K562 (cell line): ENCODE measurements around the gene TMPO. TPM values are rescaled to one million over a fixed set of nuclear protein-coding genes. Genes with fewer than 3 reads are reported as not detected.

ENCODE experiments used
- CEBPB ChIP-seq: fragments of 450-650 bp; IDR thresholded peaks from 2 replicates; pipeline ENCODE4 v1.6.1; 2016; ENCODE audit warnings: missing genetic modification characterization, missing compliant biosample characterization
- CREB3L1 ChIP-seq: fragments of 450-650 bp; IDR thresholded peaks from 2 replicates; pipeline ENCODE4 v1.6.1; 2014; ENCODE audit warnings: low read depth, mild to moderate bottlenecking, moderate library complexity, borderline replicate concordance
- DMBX1 ChIP-seq: fragments of 250-450 bp; sonication (Bioruptor Pico); IDR thresholded peaks from 2 replicates; pipeline ENCODE4 v1.8.0; 2022; ENCODE audit warnings: inconsistent platforms, mild to moderate bottlenecking, moderate library complexity, borderline replicate concordance
- ESRRB ChIP-seq: fragments of 250-450 bp; sonication (Bioruptor Pico); IDR thresholded peaks from 2 replicates; pipeline ENCODE4 v1.5.0; 2020; ENCODE audit warnings: mild to moderate bottlenecking, moderate library complexity, borderline replicate concordance
- ETS1 ChIP-seq: conservative IDR thresholded peaks from 2 replicates; pipeline ENCODE4 v1.6.1; 2011; ENCODE audit warnings: low read depth, mild to moderate bottlenecking, low read length; ENCODE audit not compliant: control insufficient read depth
- FOSL1 ChIP-seq: fragments of 200-800 bp; sonication (Bioruptor generic); conservative IDR thresholded peaks from 2 replicates; pipeline ENCODE4 v1.6.1; 2016; ENCODE audit warnings: missing genetic modification characterization, missing compliant biosample characterization
- FOXM1 ChIP-seq, 2 experiments: fragments of 450-650 bp in 1 of 2; sonication (generic) in 1 of 2; formaldehyde crosslinking in 1 of 2; IDR thresholded peaks; 2 replicates each; pipeline versions ENCODE4 v1.6.1 to v1.9.0; 2017 to 2022; ENCODE audit warnings: low read depth in 2 of 2, mild to moderate bottlenecking in 2 of 2, missing genetic modification reagents in 1 of 2, moderate library complexity in 1 of 2
- FUS ChIP-seq: fragments of 200-400 bp; formaldehyde crosslinking; optimal IDR thresholded peaks from 2 replicates; pipeline ENCODE3; 2017; ENCODE audit warnings: low read depth, low read length
- GABPB1 ChIP-seq: sonication (generic); formaldehyde crosslinking; IDR thresholded peaks from 2 replicates; pipeline ENCODE4 v1.8.0; 2022; ENCODE audit warnings: mild to moderate bottlenecking, missing genetic modification reagents
- IFI16 ChIP-seq: fragments of 250-450 bp; sonication (Bioruptor Pico); IDR thresholded peaks from 2 replicates; pipeline ENCODE4 v2.1.2; 2022; ENCODE audit warnings: mild to moderate bottlenecking, inconsistent platforms
- NCOA6 ChIP-seq: fragments of 450-650 bp; IDR thresholded peaks from 2 replicates; pipeline ENCODE4 v1.6.1; 2017; ENCODE audit warnings: mild to moderate bottlenecking
- NKRF ChIP-seq: fragments of 450-650 bp; IDR thresholded peaks from 2 replicates; pipeline ENCODE4 v1.6.1; 2016; ENCODE audit warnings: borderline replicate concordance
- POLR2AphosphoS5 ChIP-seq: IDR thresholded peaks from 2 replicates; pipeline ENCODE4 v1.6.1; 2011; ENCODE audit warnings: mild to moderate bottlenecking, low read depth, low read length, moderate library complexity; ENCODE audit not compliant: control insufficient read depth, insufficient read depth
- PTRF ChIP-seq: fragments of 450-650 bp; IDR thresholded peaks from 2 replicates; pipeline ENCODE4 v1.6.1; 2016; ENCODE audit warnings: mild to moderate bottlenecking, missing genetic modification characterization, missing compliant biosample characterization
- PURB ChIP-seq: sonication (generic); formaldehyde crosslinking; IDR thresholded peaks from 2 replicates; pipeline ENCODE4 v1.9.0; 2021; ENCODE audit warnings: low read depth, mild to moderate bottlenecking, missing genetic modification reagents
- SMARCE1 ChIP-seq: fragments of 450-650 bp; IDR thresholded peaks from 2 replicates; pipeline ENCODE4 v1.7.1; 2016; ENCODE audit warnings: mild to moderate bottlenecking
- TEAD4 ChIP-seq, 2 experiments: sonication (generic) in 1 of 2; formaldehyde crosslinking in 1 of 2; IDR thresholded peaks; 2 replicates each; pipeline versions ENCODE4 v1.6.1 to v1.8.0; 2012 to 2022; ENCODE audit warnings: borderline replicate concordance in 1 of 2, inconsistent platforms in 1 of 2, low read length in 1 of 2, mild to moderate bottlenecking in 1 of 2, missing genetic modification reagents in 1 of 2
- YBX1 ChIP-seq: fragments of 450-650 bp; IDR thresholded peaks from 2 replicates; pipeline ENCODE4 v1.7.1; 2016; ENCODE audit warnings: mild to moderate bottlenecking
- ZNF239 ChIP-seq: fragments of 250-450 bp; sonication (Bioruptor Pico); IDR thresholded peaks from 2 replicates; pipeline ENCODE4 v1.4.0; 2020; ENCODE audit warnings: mild to moderate bottlenecking
- ZNF764 ChIP-seq: fragments of 250-450 bp; sonication (Bioruptor Pico); IDR thresholded peaks from 2 replicates; pipeline ENCODE4 v1.4.0; 2020; ENCODE audit warnings: low read depth, mild to moderate bottlenecking, moderate library complexity
- polyA plus RNA-seq, 8 experiments: library from polyadenylated mRNA; depleted of rRNA in 4 of 8; stranded (reverse) in 5 of 8; unstranded in 3 of 8; fragments of >200 nt; fragmentation: Nextera tagmentation in 2 of 8; fragmentation: Illumina TruSeq in 1 of 8; extraction: Ambion mirVana in 2 of 8; extraction: Trizol in 1 of 8; gene quantifications; 2 replicates each; pipeline versions ENCODE4 v1.2.1 to v1.2.3, GENCODE V29; 2011 to 2014; ENCODE audit warnings: inconsistent platforms in 1 of 8, missing spikeins in 1 of 8
- total RNA-seq, 7 experiments: library from RNA; depleted of rRNA in 6 of 7; stranded (reverse); fragments of >200 nt in 6 of 7; fragmentation: Illumina TruSeq in 2 of 7; extraction: Trizol in 2 of 7; gene quantifications; 2 replicates each; pipeline versions ENCODE4 v1.2.1 to v1.2.3, GENCODE V29; 2011 to 2021; ENCODE audit warnings: low replicate concordance in 1 of 7

Gene TMPO
- total and polyA plus RNA-seq, 9 of the 15 experiments (the other 6 are each of a cell fraction or from before 2014, with no cell fraction given) = 62.1 to 263 (median 182) TPM

GRCh38 chr12:98592825-98593322 is 77.5 kb downstream of the TMPO start (continued):
- TF ChIP-seq CREB3L1 = peak; percentile 46; the same call in 1 of the 2 replicates
- TF ChIP-seq ESRRB (CRISPR knock-in tag) = no peak
- TF ChIP-seq GABPB1 = 0 out of 2 replicates have a peak, but pooled peaks have one; percentile 6
- no peak for TF ChIP-seq DMBX1 (CRISPR knock-in tag)
- no peak for TF ChIP-seq ETS1
- TF ChIP-seq NKRF = 0 out of 2 replicates have a peak, but pooled peaks have one; percentile 6
- TF ChIP-seq TEAD4 (IDR thresholded peaks at IDR 0.05; ENCODE audit: low read length) = peak; percentile 33; the same call in 1 of the 2 replicates
- TF ChIP-seq TEAD4 (CRISPR knock-in tag; IDR thresholded peaks at IDR 0.05; ENCODE audit: borderline replicate concordance) = no peak
- no peak for TF ChIP-seq IFI16 (CRISPR knock-in tag)
- no peak for TF ChIP-seq PURB
- no peak; the same call in 1 of the 2 replicates for TF ChIP-seq FOSL1
- peak; percentile 86 for TF ChIP-seq CEBPB
- no peak for TF ChIP-seq ZNF239 (CRISPR knock-in tag)
- TF ChIP-seq YBX1 = no peak
- TF ChIP-seq NCOA6 = no peak
- TF ChIP-seq SMARCE1 = 0 out of 2 replicates have a peak, but pooled peaks have one; percentile 24
- TF ChIP-seq PTRF = 0 out of 2 replicates have a peak, but pooled peaks have one; percentile 13
- no peak for TF ChIP-seq ZNF764
- no peak for TF ChIP-seq POLR2AphosphoS5
- peak; percentile 13; the same call in 1 of the 2 replicates for TF ChIP-seq FOXM1 (IDR thresholded peaks at IDR 0.05; ENCODE audit: low read depth)
- TF ChIP-seq FOXM1 (CRISPR knock-in tag; IDR thresholded peaks at IDR 0.05; ENCODE audit: low read depth) = no peak
- no peak for TF ChIP-seq FUS
